ENCODE data around the gene PRSS53.

Gene PRSS53

DNA sequence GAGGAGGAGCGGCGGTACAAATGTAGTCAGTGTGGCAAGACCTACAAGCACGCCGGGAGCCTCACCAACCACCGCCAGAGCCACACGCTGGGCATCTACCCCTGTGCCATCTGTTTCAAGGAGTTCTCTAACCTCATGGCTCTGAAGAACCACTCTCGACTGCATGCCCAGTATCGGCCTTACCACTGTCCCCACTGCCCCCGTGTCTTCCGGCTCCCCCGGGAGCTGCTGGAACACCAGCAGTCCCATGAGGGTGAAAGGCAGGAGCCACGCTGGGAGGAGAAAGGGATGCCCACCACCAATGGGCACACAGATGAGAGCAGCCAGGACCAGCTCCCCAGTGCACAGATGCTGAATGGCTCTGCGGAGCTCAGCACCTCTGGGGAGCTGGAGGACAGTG, 11.7 kb downstream of the PRSS53 start:
- TF ChIP-seq, protein P1, sequence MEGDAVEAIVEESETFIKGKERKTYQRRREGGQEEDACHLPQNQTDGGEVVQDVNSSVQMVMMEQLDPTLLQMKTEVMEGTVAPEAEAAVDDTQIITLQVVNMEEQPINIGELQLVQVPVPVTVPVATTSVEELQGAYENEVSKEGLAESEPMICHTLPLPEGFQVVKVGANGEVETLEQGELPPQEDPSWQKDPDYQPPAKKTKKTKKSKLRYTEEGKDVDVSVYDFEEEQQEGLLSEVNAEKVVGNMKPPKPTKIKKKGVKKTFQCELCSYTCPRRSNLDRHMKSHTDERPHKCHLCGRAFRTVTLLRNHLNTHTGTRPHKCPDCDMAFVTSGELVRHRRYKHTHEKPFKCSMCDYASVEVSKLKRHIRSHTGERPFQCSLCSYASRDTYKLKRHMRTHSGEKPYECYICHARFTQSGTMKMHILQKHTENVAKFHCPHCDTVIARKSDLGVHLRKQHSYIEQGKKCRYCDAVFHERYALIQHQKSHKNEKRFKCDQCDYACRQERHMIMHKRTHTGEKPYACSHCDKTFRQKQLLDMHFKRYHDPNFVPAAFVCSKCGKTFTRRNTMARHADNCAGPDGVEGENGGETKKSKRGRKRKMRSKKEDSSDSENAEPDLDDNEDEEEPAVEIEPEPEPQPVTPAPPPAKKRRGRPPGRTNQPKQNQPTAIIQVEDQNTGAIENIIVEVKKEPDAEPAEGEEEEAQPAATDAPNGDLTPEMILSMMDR (IDR thresholded peaks at IDR 0.05) = no peak

DNA sequence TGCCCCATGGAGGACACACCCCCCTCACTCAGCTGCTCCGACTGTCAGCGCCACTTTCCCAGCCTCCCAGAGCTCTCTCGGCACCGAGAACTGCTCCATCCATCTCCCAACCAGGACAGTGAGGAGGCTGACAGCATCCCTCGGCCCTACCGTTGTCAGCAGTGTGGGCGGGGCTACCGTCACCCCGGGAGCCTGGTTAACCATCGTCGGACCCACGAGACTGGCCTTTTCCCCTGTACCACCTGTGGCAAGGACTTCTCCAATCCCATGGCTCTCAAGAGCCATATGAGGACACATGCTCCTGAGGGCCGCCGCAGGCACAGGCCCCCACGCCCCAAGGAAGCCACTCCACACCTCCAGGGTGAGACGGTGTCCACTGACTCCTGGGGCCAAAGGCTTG, 12.4 kb downstream of the PRSS53 start:
- TF ChIP-seq, protein P1 (IDR thresholded peaks at IDR 0.05) = no peak

DNA sequence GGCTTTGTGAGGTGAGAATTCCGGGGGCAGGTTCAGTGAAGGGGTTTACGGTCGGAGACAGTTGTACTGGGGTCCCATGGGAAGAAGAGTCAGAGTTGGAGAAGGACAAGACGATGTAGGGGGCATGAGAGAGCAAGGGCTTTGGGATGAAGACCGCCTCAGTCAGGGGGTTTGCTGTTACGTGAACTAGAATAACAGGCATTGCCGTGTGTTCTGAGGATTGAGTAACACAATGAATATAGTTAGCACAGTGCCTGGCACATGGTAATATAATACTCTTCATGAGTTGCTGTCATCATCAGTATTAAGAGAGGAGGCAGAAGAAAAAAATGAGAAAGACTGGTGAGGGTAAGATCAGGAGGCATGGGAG, 13.9 kb downstream of the PRSS53 start:
- TF ChIP-seq, protein P1 (IDR thresholded peaks at IDR 0.05) = no peak

DNA sequence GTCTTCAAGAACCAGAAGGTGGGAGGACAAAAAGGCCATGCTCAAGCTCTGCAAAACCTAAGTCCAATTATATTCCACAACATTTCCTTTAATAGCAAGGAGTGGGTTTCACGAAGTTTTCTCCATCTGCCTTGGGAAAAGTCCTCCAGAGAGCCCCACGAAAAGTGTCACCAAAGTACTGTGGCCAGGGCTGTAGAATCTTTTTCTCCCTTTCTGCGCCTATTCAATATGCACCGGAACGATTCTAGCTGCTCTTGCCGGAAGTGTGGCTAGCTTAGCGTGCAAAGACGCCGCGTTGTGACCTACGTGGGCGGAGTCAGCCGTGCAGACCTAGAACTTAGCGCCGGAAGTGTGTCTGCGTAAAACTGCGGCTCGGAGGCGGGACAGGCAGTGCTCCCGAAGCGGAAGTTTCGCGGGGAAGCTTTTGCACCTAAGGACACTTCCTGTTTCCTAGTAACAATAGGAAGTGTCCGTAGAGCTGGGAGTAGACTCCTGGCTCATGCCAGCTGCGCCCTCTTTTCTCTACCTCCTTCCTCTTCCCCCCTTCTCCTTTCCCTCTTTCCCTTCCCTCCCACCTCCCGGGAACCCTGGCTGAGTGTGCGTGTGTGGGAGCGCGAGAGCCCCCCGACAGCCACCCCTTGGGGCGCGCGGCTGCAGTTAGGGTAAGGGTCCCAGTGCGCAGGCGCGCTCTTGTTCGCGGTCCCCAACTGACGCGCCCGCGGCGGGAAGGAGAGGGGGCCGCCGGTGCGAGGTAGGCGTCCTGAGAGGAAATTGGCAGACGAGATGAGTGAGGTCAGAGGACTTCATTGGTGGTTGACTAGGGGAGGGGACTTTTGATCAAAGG, 14.6 kb downstream of the PRSS53 start, which contains the start of the genes ZNF646 and ZNF668:
ZNF646 (plus strand) TSS at position 453 of the 844 bp plus-strand sequence. CDS start 1,903 bp downstream, outside the sequence.
ZNF668 (minus strand) TSS at position 271 of the 844 bp plus-strand sequence. CDS start 9,781 bp downstream, outside the sequence.
- TF ChIP-seq, protein P1 (IDR thresholded peaks at IDR 0.05) = no peak

DNA sequence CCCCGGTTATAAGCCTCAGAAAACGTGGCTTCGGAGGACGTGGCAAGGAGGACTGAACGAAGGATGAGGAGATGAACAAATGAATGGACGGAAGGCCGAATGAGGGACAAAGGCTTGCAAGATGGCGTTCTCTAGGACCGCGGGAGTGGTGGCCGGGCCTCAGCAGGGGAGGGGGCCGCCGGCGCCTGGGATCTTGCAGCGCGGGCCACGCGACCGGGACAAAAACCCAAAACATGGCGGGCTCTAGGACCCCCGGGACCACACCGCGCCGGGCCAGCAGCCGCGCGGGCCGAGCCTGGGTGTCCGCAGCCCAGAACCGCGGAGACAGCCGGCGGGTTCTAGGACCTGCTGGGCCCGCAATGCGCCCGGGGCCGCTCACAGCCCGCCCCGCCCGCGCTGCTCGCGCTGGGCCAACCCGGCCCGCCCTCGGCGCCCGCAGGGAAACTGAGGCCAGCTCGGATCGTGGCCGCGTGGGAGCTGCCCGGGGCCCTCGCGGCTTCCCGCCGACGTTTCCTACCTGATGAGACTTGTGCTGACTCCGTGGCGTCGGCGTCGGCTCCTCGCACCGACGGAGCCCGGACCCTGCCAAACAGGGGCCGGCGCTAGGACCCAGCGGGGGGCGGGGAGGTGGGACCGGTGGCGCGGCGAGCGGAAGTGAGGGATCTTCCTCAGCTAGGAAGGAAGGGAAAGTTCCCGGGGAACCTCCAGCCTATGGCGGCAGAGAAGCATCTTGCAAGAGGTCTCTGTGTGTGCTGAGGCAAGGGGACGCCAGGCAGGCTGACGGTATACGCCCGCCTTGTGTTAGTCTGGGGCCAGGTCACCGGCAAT, 15.4 kb downstream of the PRSS53 start:
- TF ChIP-seq, protein P1 (IDR thresholded peaks at IDR 0.05) = no peak

DNA sequence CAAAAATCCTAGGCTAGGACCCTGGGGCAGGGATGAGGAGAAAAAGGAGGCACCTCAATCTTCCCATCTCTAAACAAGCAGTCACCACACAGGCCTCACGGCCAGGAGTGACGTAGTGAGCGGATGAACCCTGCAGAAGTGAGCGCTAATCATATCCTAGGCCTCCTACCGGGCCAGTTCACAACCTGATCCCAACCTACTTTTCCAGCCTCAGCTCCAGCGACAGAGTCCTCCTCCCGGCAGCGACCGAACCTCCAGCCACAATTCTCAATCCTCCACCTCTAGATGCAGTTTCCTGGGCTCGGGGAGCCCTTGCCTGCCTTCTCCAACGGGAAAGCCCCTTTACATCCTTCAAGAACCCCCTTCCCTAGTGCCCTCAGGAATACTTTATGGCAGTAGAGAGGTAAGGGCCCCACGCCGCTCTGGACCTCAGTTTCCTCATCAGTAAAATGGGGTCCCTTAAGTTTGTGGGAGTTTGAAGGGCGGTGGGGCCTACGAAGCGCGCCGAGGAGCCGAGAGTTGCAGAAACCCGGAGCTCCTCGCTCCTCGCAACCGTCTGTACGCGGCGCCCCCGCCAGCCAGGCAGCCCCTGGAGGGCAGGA, 16.1 kb downstream of the PRSS53 start:
- TF ChIP-seq, protein P1 (IDR thresholded peaks at IDR 0.05) = no peak

- TF ChIP-seq, protein P1 (IDR thresholded peaks at IDR 0.05) = no peak
Measured at GRCh38 chr16:31071861-31072260, 16.9 kb downstream of the PRSS53 start.
